CD14-positive monocyte (primary cell): ENCODE measurements around the gene DIPK1A. TPM values are rescaled to one million over a fixed set of nuclear protein-coding genes. Genes with fewer than 3 reads are reported as not detected.

Experiments used
- DNase-seq, 3 donors: peaks; one replicate each; pipeline ENCODE4 v3.0.0-alpha.2; 2011 to 2022
- H2AFZ ChIP-seq: 2 replicates; pipeline ENCODE4 v1.6.0; 2012; ENCODE audit warnings: mild to moderate bottlenecking, low read depth, low read length, inconsistent platforms; ENCODE audit not compliant: insufficient read depth, poor library complexity, severe bottlenecking
- H3K27ac ChIP-seq, 2 donors: 1 replicate in 1 of 2; 2 replicates in 1 of 2; pipeline ENCODE4 v1.5.1; 2012 to 2013; ENCODE audit warnings: low read length in 2 of 2, control low read depth in 1 of 2, inconsistent platforms in 1 of 2, low read depth in 1 of 2, mild to moderate bottlenecking in 1 of 2
- H3K27me3 ChIP-seq, 2 donors: one replicate each; pipeline versions ENCODE4 v1.6.0 to v1.6.1; 2011 to 2013; ENCODE audit warnings: low read length in 2 of 2; ENCODE audit not compliant: control insufficient read depth in 2 of 2, insufficient read depth in 2 of 2
- H3K36me3 ChIP-seq, 2 donors: replicated peaks in 1 of 2; 1 replicate in 1 of 2; 2 replicates in 1 of 2; pipeline versions ENCODE4 v1.5.1 to v1.6.1; 2012 to 2013; ENCODE audit warnings: low read length in 2 of 2, control low read depth in 1 of 2, inconsistent platforms in 1 of 2, mild to moderate bottlenecking in 1 of 2; ENCODE audit not compliant: insufficient read depth in 2 of 2, control insufficient read depth in 1 of 2
- H3K4me1 ChIP-seq, 2 donors: 1 replicate in 1 of 2; 2 replicates in 1 of 2; pipeline versions ENCODE4 v1.5.1 to v1.6.1; 2012 to 2013; ENCODE audit warnings: low read length in 2 of 2, control low read depth in 1 of 2, inconsistent platforms in 1 of 2, mild to moderate bottlenecking in 1 of 2, moderate library complexity in 1 of 2; ENCODE audit not compliant: insufficient read depth in 2 of 2, control insufficient read depth in 1 of 2
- H3K4me2 ChIP-seq: replicated peaks from 2 replicates; pipeline ENCODE3; 2012; ENCODE audit warnings: low read length, moderate library complexity, mild to moderate bottlenecking; ENCODE audit not compliant: poor library complexity, severe bottlenecking; ENCODE audit errors: extremely low read depth
- H3K4me3 ChIP-seq, 3 experiments: fragments of 200-600 bp in 1 of 3; sonication (generic) in 1 of 3; replicated peaks in 1 of 3; 1 replicate in 2 of 3; 2 replicates in 1 of 3; pipeline ENCODE4 v1.5.1; 2011 to 2013; ENCODE audit warnings: low read length in 3 of 3, mild to moderate bottlenecking in 3 of 3, control low read depth in 2 of 3, low read depth in 2 of 3, inconsistent platforms in 1 of 3, moderate library complexity in 1 of 3
- H3K79me2 ChIP-seq: 2 replicates; pipeline ENCODE4 v1.6.0; 2012; ENCODE audit warnings: mild to moderate bottlenecking, control low read depth, inconsistent platforms, low read length, moderate library complexity; ENCODE audit not compliant: insufficient read depth
- H3K9ac ChIP-seq: 2 replicates; pipeline ENCODE4 v1.6.0; 2017; ENCODE audit warnings: low read length, mild to moderate bottlenecking; ENCODE audit not compliant: insufficient read depth, poor library complexity, severe bottlenecking
- H3K9me3 ChIP-seq, 2 donors: replicated peaks in 1 of 2; 1 replicate in 1 of 2; 2 replicates in 1 of 2; pipeline versions ENCODE4 v1.5.1 to v1.6.1; 2012 to 2013; ENCODE audit warnings: low read length in 2 of 2, control low read depth in 1 of 2; ENCODE audit not compliant: control insufficient read depth in 1 of 2, insufficient read depth in 1 of 2
- H4K20me1 ChIP-seq: 2 replicates; pipeline ENCODE4 v1.6.0; 2012; ENCODE audit warnings: mild to moderate bottlenecking, low read length, control low read depth, moderate library complexity; ENCODE audit not compliant: insufficient read depth
- H3K27ac Mint-ChIP-seq, 7 donors: one replicate each; pipeline ENCODE4 v1.8.0; 2020; ENCODE audit warnings: mild to moderate bottlenecking in 7 of 7, mixed read lengths in 7 of 7, moderate library complexity in 6 of 7, inconsistent platforms in 2 of 7
- H3K27me3 Mint-ChIP-seq, 3 donors: one replicate each; pipeline ENCODE4 v1.8.0; 2021 to 2022; ENCODE audit warnings: low read depth in 3 of 3, mild to moderate bottlenecking in 3 of 3, mixed read lengths in 3 of 3, moderate library complexity in 3 of 3, inconsistent platforms in 1 of 3
- H3K36me3 Mint-ChIP-seq, 2 donors: one replicate each; pipeline ENCODE4 v1.8.0; 2020; ENCODE audit warnings: mixed read lengths in 2 of 2, inconsistent platforms in 1 of 2, mild to moderate bottlenecking in 1 of 2
- H3K4me1 Mint-ChIP-seq: one replicate; pipeline ENCODE4 v1.8.0; 2020; ENCODE audit warnings: mild to moderate bottlenecking, mixed read lengths
- H3K4me3 Mint-ChIP-seq, 2 donors: one replicate each; pipeline ENCODE4 v1.8.0; 2020; ENCODE audit warnings: mild to moderate bottlenecking in 2 of 2, mixed read lengths in 2 of 2, moderate library complexity in 1 of 2
- H3K9me3 Mint-ChIP-seq, 7 donors: one replicate each; pipeline ENCODE4 v1.8.0; 2020 to 2022; ENCODE audit warnings: mixed read lengths in 7 of 7, mild to moderate bottlenecking in 6 of 7, moderate library complexity in 6 of 7, inconsistent platforms in 2 of 7
- WGBS: methylation state at CpG from one replicate; pipeline ENCODE4 v1.1.5; 2013; ENCODE audit warnings: missing lambda C conversion rate; ENCODE audit not compliant: insufficient coverage; 5-methylcytosine and 5-hydroxymethylcytosine counted together
- intact Hi-C, 2 donors: fragments of 100-400 bp; cut with micrococcal nuclease; formaldehyde crosslinking; loops; one replicate each; pipeline versions ENCODE4 v1.15.0 to v1.15.1; 2023
- polyA plus RNA-seq, 3 donors: library from polyadenylated mRNA; depleted of rRNA in 1 of 3; unstranded in 2 of 3; stranded (reverse) in 1 of 3; fragments of 300-500 nt in 2 of 3; fragments of >200 nt in 1 of 3; fragmentation: Illumina TruSeq in 2 of 3; gene quantifications; 1 replicate in 2 of 3; 2 replicates in 1 of 3; pipeline ENCODE4 v1.2.3, GENCODE V29; 2012 to 2021
- TF ChIP-seq, protein P1 (sequence below): fragments of 200-600 bp; IDR thresholded peaks from one replicate; pipeline ENCODE4 v1.8.0; 2022; ENCODE audit warnings: antibody characterized with exemption, mild to moderate bottlenecking

DIPK1A gene
- polyA plus RNA-seq, 3 donors: 0.45 to 1.4 (median 0.83) TPM

- no peak overlapping the region for H3K9ac ChIP-seq
- 90% methylated on average over 2 of the region's 8 CpGs for WGBS
- no peak overlapping the region for H3K4me2 ChIP-seq
- Mint-ChIP-seq H3K4me1 (peaks cover 2% of the 10 kb centered on the region), H3K9me3 (peaks cover 0 to 5% (median 0%) of the 10 kb centered on the region in 7 donors), H3K36me3 (no peaks in the 10 kb centered on the region), H3K27ac (peak overlapping the region in 1 of 7 donors; percentile 54), H3K27me3 (peaks cover 0 to 4% (median 0%) of the 10 kb centered on the region in 3 donors), H3K4me3 (no peak overlapping the region)
- H4K20me1 ChIP-seq: no peaks in the 10 kb centered on the region
- H3K27me3 ChIP-seq: no peaks in the 10 kb centered on the region
- TF ChIP-seq, protein P1, sequence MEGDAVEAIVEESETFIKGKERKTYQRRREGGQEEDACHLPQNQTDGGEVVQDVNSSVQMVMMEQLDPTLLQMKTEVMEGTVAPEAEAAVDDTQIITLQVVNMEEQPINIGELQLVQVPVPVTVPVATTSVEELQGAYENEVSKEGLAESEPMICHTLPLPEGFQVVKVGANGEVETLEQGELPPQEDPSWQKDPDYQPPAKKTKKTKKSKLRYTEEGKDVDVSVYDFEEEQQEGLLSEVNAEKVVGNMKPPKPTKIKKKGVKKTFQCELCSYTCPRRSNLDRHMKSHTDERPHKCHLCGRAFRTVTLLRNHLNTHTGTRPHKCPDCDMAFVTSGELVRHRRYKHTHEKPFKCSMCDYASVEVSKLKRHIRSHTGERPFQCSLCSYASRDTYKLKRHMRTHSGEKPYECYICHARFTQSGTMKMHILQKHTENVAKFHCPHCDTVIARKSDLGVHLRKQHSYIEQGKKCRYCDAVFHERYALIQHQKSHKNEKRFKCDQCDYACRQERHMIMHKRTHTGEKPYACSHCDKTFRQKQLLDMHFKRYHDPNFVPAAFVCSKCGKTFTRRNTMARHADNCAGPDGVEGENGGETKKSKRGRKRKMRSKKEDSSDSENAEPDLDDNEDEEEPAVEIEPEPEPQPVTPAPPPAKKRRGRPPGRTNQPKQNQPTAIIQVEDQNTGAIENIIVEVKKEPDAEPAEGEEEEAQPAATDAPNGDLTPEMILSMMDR: no peak
- DNase-seq: no peak
- intact Hi-C loops: no loop called here
- H3K27ac ChIP-seq: no peak overlapping the region
- H2AFZ ChIP-seq: no peak overlapping the region
- no peaks in the 10 kb centered on the region for H3K9me3 ChIP-seq
- no peaks in the 10 kb centered on the region for H3K79me2 ChIP-seq
- H3K4me1 ChIP-seq: no peaks in the 10 kb centered on the region
- no peaks in the 10 kb centered on the region for H3K36me3 ChIP-seq
- no peak overlapping the region for H3K4me3 ChIP-seq
Observed at GRCh38 chr1:92921031-92922023, 39.9 kb downstream of the DIPK1A start.

GRCh38 chr1:92916899-92917298 is 44.4 kb downstream of the DIPK1A start:
- H3K36me3 ChIP-seq: no peaks in the 10 kb centered on the region
- H3K9me3 Mint-ChIP-seq: no peaks in the 10 kb centered on the region
- H3K4me3 Mint-ChIP-seq: no peak overlapping the region
- no peaks in the 10 kb centered on the region for H3K9me3 ChIP-seq
- H3K79me2 ChIP-seq: no peaks in the 10 kb centered on the region
- no peaks in the 10 kb centered on the region for H3K27me3 ChIP-seq
- no peak overlapping the region for H3K4me2 ChIP-seq
- intact Hi-C loops: no loop called here
- H3K4me1 ChIP-seq: no peaks in the 10 kb centered on the region
- H3K27me3 Mint-ChIP-seq: peaks cover 0 to 4% (median 0%) of the 10 kb centered on the region in 3 donors
- H2AFZ ChIP-seq: no peak overlapping the region
- no peaks in the 10 kb centered on the region for H3K4me1 Mint-ChIP-seq
- H4K20me1 ChIP-seq: no peaks in the 10 kb centered on the region
- H3K9ac ChIP-seq: no peak overlapping the region
- H3K27ac ChIP-seq: no peak overlapping the region
- no peaks in the 10 kb centered on the region for H3K36me3 Mint-ChIP-seq
- no peak overlapping the region for H3K4me3 ChIP-seq
- H3K27ac Mint-ChIP-seq: no peak overlapping the region
- no peak for DNase-seq
- TF ChIP-seq, protein P1: no peak
